ENCODE measurements around the gene PAGR1. TPM values are rescaled to one million over a fixed set of nuclear protein-coding genes. Genes with fewer than 3 reads are reported as not detected.
"Not testable (repeated sequence)": the region's sequence is repeated elsewhere in the genome, so short reads cannot be mapped to it uniquely, and the experiment has no call there.

The PAGR1 gene
- total RNA-seq, 1 donor from 2014 or later, result 53.9 TPM

GRCh38 chr16:29784901-29785500 lies 31.0 kb upstream of the PAGR1 start:
- H3K36me3 ChIP-seq (ENCODE audit: control insufficient read depth, insufficient read depth, low read length), result no peaks in the 10 kb centered on the region
- DNase-seq (ENCODE audit: low read depth), result no peak
- peak; percentile 87 for TF ChIP-seq CTCF (IDR thresholded peaks at IDR 0.05; ENCODE audit: insufficient read depth, low read length, poor library complexity, severe bottlenecking)
- peak overlapping the region; percentile 14 for H3K4me3 ChIP-seq (ENCODE audit: low read depth, low read length)
- H3K27me3 ChIP-seq (ENCODE audit: control insufficient read depth, insufficient read depth, low read length), result no peaks in the 10 kb centered on the region

- not testable (repeated sequence) for DNase-seq (ENCODE audit: low read depth); H3K4me3 ChIP-seq (ENCODE audit: low read depth, low read length); H3K27me3 ChIP-seq (ENCODE audit: control insufficient read depth, insufficient read depth, low read length); H3K36me3 ChIP-seq (ENCODE audit: control insufficient read depth, insufficient read depth, low read length)
Measured at GRCh38 chr16:29787155-29787554, 28.8 kb upstream of the PAGR1 start.

- Histone ChIP-seq H3K4me3 (ENCODE audit: low read depth, low read length) (peak overlapping the region; percentile 91), H3K36me3 (ENCODE audit: control insufficient read depth, insufficient read depth, low read length) (no peaks in the 10 kb centered on the region), H3K27me3 (ENCODE audit: control insufficient read depth, insufficient read depth, low read length) (no peaks in the 10 kb centered on the region)
- TF ChIP-seq CTCF (IDR thresholded peaks at IDR 0.05; ENCODE audit: insufficient read depth, low read length, poor library complexity, severe bottlenecking), result no peak
- no peak for DNase-seq (ENCODE audit: low read depth)
Measured at GRCh38 chr16:29789775-29790182, 26.2 kb upstream of the PAGR1 start.

- TF ChIP-seq CTCF (IDR thresholded peaks at IDR 0.05; ENCODE audit: insufficient read depth, low read length, poor library complexity, severe bottlenecking), result peak; percentile 86
- peak within 1 kb of the TSS; percentile 91 for H3K4me3 ChIP-seq (ENCODE audit: low read depth, low read length)
Measured at GRCh38 chr16:29790183-29790948, 25.6 kb upstream of the PAGR1 start, which contains the start of gene KIF22. TSS of gene KIF22 (plus strand) at chr16:29790751. CDS start at chr16:29790760, 9 bp downstream.

GRCh38 chr16:29790949-29791844 lies 24.8 kb upstream of the PAGR1 start:
- H3K27me3 ChIP-seq (ENCODE audit: control insufficient read depth, insufficient read depth, low read length), result no peaks in the 10 kb centered on the region
- TF ChIP-seq CTCF (IDR thresholded peaks at IDR 0.05; ENCODE audit: insufficient read depth, low read length, poor library complexity, severe bottlenecking), result no peak
- H3K4me3 ChIP-seq (ENCODE audit: low read depth, low read length), result peak overlapping the region; percentile 91
- DNase-seq (ENCODE audit: low read depth), result no peak
- no peaks in the 10 kb centered on the region for H3K36me3 ChIP-seq (ENCODE audit: control insufficient read depth, insufficient read depth, low read length)

More at GRCh38 chr16:29790183-29790948, 25.6 kb upstream of the PAGR1 start, which contains the start of gene KIF22:
- Histone ChIP-seq H3K27me3 (ENCODE audit: control insufficient read depth, insufficient read depth, low read length) (no peaks in the 10 kb centered on the region), H3K36me3 (ENCODE audit: control insufficient read depth, insufficient read depth, low read length) (no peaks in the 10 kb centered on the region)
- DNase-seq (ENCODE audit: low read depth), result peak; percentile 93

Measured in kidney epithelial cell (primary cell).